ENCODE data around the gene KCNJ6. TPM values are rescaled to one million over a fixed set of nuclear protein-coding genes. Genes with fewer than 3 reads are reported as not detected.

The KCNJ6 gene
- total and polyA plus RNA-seq, 10 of the 15 experiments (the other 5 are each of a cell fraction or from before 2014, with no cell fraction given): 0.03 to 0.07 (median 0.04) TPM; not detected in 7

DNA sequence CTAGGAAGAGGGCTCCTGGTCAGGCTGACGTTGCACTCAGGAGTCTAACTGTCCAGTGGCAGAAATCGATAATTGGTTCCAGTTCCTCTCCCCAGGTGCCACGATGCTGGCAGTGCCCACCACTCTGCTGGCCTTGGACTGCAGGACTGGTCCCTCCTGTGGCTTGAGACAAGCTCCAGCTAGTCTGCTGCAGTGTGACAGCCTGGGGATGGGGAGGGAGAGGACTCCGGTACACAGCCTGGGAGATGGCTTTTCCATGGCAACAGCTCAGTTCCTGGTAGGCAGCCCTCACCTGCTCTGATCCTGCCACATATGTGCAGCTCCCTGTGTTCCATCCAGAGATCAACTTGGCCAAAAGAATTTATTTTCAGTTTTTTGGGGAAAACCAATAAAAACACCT is 239.3 kb downstream of the KCNJ6 start:
- CTCF ChIA-PET: interaction anchor here (0.9 kb wide), 1 partner anchor 16 kb away, joined by 3 read pairs; no protein-coding TSS in a partner anchor
- Histone ChIP-seq H4K20me1 (ENCODE audit: control insufficient read depth, insufficient read depth) (no peaks in the 10 kb centered on the region), H3K9me3 (replicated peaks; ENCODE audit: control insufficient read depth, insufficient read depth, low read length) (no peaks in the 10 kb centered on the region; the same call in 2 of the 3 replicates), H3K79me2 (ENCODE audit: control insufficient read depth, insufficient read depth, low read length) (no peaks in the 10 kb centered on the region), H3K4me3 (no peak overlapping the region), H3K27ac (ENCODE audit: control insufficient read depth, insufficient read depth) (no peak overlapping the region), H3K27me3 (replicated peaks in 1 of 2; ENCODE audit: control insufficient read depth in 2 of 2, insufficient read depth in 2 of 2, low read length in 1 of 2) (no peaks in the 10 kb centered on the region), H3K36me3 (ENCODE audit: control insufficient read depth in 2 of 2, insufficient read depth in 2 of 2, low read length in 1 of 2) (no peaks in the 10 kb centered on the region), H2AFZ (ENCODE audit: control insufficient read depth, low read depth, low read length) (no peak overlapping the region), H3K4me1 (ENCODE audit: control insufficient read depth, insufficient read depth, low read length) (no peaks in the 10 kb centered on the region; the same call in 1 of the 2 replicates), H3K4me2 (ENCODE audit: control insufficient read depth, insufficient read depth) (no peak overlapping the region), H3K9ac (ENCODE audit: control insufficient read depth, insufficient read depth, low read length) (no peak overlapping the region)
- 45% methylated on average over 4 of the region's 4 CpGs for WGBS (ENCODE audit: insufficient coverage, insufficient replicate concordance, low lambda C conversion rate, missing lambda C conversion rate)
- ATAC-seq (no peak), DNase-seq (ENCODE audit: low read depth, low spot score) (no peak), FAIRE-seq (no peak)
- intact Hi-C loops (cut with micrococcal nuclease; ENCODE audit: unreplicated experiment): loop anchor here (10.0 kb wide), 1 partner anchor 448 kb away; no protein-coding TSS in a partner anchor
- SMC1A ChIA-PET (ENCODE audit: uncharacterized antibody, unreplicated experiment): no interaction called here
- no TSS peak for BruUV-seq (replicated peaks)
- in situ Hi-C loops (cut with MboI): no loop called here
- RAD21 ChIA-PET (ENCODE audit: unreplicated experiment): interaction anchor here (0.6 kb wide), 1 partner anchor 1290 kb away, joined by 4 read pairs; no protein-coding TSS in a partner anchor
- POLR2A ChIA-PET: no interaction called here
- TF ChIP-seq BHLHE40 (IDR thresholded peaks at IDR 0.05; ENCODE audit: borderline replicate concordance in 1 of 2, low read depth in 2 of 2, low read length in 1 of 2) (no peak), IKZF2 (IDR thresholded peaks at IDR 0.05) (no peak), HDAC6 (IDR thresholded peaks at IDR 0.05; ENCODE audit: unreplicated experiment) (no peak), ZNF622 (IDR thresholded peaks at IDR 0.05) (no peak), CBX3 (IDR thresholded peaks at IDR 0.05; ENCODE audit: borderline replicate concordance, low read depth) (no peak), RELA (IDR thresholded peaks at IDR 0.05; ENCODE audit: borderline replicate concordance, partially characterized antibody) (no peak), ZBTB4 (CRISPR knock-in tag; IDR thresholded peaks at IDR 0.05) (no peak)
- TF ChIP-seq, protein P1, sequence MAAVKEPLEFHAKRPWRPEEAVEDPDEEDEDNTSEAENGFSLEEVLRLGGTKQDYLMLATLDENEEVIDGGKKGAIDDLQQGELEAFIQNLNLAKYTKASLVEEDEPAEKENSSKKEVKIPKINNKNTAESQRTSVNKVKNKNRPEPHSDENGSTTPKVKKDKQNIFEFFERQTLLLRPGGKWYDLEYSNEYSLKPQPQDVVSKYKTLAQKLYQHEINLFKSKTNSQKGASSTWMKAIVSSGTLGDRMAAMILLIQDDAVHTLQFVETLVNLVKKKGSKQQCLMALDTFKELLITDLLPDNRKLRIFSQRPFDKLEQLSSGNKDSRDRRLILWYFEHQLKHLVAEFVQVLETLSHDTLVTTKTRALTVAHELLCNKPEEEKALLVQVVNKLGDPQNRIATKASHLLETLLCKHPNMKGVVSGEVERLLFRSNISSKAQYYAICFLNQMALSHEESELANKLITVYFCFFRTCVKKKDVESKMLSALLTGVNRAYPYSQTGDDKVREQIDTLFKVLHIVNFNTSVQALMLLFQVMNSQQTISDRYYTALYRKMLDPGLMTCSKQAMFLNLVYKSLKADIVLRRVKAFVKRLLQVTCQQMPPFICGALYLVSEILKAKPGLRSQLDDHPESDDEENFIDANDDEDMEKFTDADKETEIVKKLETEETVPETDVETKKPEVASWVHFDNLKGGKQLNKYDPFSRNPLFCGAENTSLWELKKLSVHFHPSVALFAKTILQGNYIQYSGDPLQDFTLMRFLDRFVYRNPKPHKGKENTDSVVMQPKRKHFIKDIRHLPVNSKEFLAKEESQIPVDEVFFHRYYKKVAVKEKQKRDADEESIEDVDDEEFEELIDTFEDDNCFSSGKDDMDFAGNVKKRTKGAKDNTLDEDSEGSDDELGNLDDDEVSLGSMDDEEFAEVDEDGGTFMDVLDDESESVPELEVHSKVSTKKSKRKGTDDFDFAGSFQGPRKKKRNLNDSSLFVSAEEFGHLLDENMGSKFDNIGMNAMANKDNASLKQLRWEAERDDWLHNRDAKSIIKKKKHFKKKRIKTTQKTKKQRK (IDR thresholded peaks at IDR 0.05; ENCODE audit: low read depth, low read length): no peak

All from GM12878 (cell line).